ENCODE measurements around the gene ERGIC1. TPM values are rescaled to one million over a fixed set of nuclear protein-coding genes. Genes with fewer than 3 reads are reported as not detected.

ERGIC1 gene
- total RNA-seq, 4 donors from 2014 or later: 60.9 to 123 (median 99.3) TPM

- H3K36me3 ChIP-seq: peaks cover 0 to 59% (median 0%) of the 10 kb centered on the region in 3 donors
- no peak for DNase-seq (ENCODE audit: low spot score in 2 of 2)
- no peak for TF ChIP-seq CTCF (IDR thresholded peaks at IDR 0.05)
- TF ChIP-seq EP300 (IDR thresholded peaks at IDR 0.05): no peak
- TF ChIP-seq POLR2A (IDR thresholded peaks at IDR 0.05): no peak
- H3K27ac ChIP-seq: no peak overlapping the region
- H3K27me3 ChIP-seq: no peaks in the 10 kb centered on the region
- WGBS, 2 donors: 92 to 93% methylated on average over 8 of the region's 8 CpGs
- H3K9me3 ChIP-seq: no peaks in the 10 kb centered on the region
- peaks cover 0 to 30% (median 3%) of the 10 kb centered on the region in 4 donors for H3K4me1 ChIP-seq
- no peak overlapping the region for H3K4me3 ChIP-seq
Measured at GRCh38 chr5:172990776-172991175, 156.7 kb downstream of the ERGIC1 start.

- H3K27me3 ChIP-seq: no peaks in the 10 kb centered on the region
- H3K4me1 ChIP-seq: peaks cover 0 to 14% (median 4%) of the 10 kb centered on the region in 4 donors
- peaks cover 0 to 53% (median 0%) of the 10 kb centered on the region in 3 donors for H3K36me3 ChIP-seq
- WGBS, 2 donors: 89 to 100% methylated on average over 2 of the region's 2 CpGs
- no peak for TF ChIP-seq EP300 (IDR thresholded peaks at IDR 0.05)
- no peak for TF ChIP-seq POLR2A (IDR thresholded peaks at IDR 0.05)
- no peak for TF ChIP-seq CTCF (IDR thresholded peaks at IDR 0.05)
- H3K27ac ChIP-seq: no peak overlapping the region
- H3K9me3 ChIP-seq: no peaks in the 10 kb centered on the region
- H3K4me3 ChIP-seq: no peak overlapping the region
- no peak for DNase-seq (ENCODE audit: low spot score in 2 of 2)
Measured at GRCh38 chr5:172994405-172994804, 160.4 kb downstream of the ERGIC1 start.

GRCh38 chr5:172999372-172999973, 165.4 kb downstream of the ERGIC1 start:
- H3K27ac ChIP-seq: peak overlapping the region; percentile 39 to 88 (median 77)
- peaks cover 0 to 53% (median 26%) of the 10 kb centered on the region in 4 donors for H3K4me1 ChIP-seq
- TF ChIP-seq POLR2A (IDR thresholded peaks at IDR 0.05) (no peak), CTCF (IDR thresholded peaks at IDR 0.05) (no peak), EP300 (IDR thresholded peaks at IDR 0.05) (peak; percentile 37 to 71)
- H3K4me3 ChIP-seq: no peak overlapping the region
- no peaks in the 10 kb centered on the region for H3K9me3 ChIP-seq
- DNase-seq (ENCODE audit: low spot score in 2 of 2): no peak
- peaks cover 0 to 30% (median 0%) of the 10 kb centered on the region in 3 donors for H3K36me3 ChIP-seq
- WGBS, 2 donors: 68 to 71% methylated on average over 3 of the region's 3 CpGs
- no peaks in the 10 kb centered on the region for H3K27me3 ChIP-seq

- Histone ChIP-seq H3K4me1 (peaks cover 0 to 58% (median 26%) of the 10 kb centered on the region in 4 donors), H3K9me3 (no peaks in the 10 kb centered on the region), H3K27ac (peak overlapping the region; percentile 39 to 88 (median 77)), H3K27me3 (no peaks in the 10 kb centered on the region), H3K36me3 (peaks cover 0 to 27% (median 0%) of the 10 kb centered on the region in 3 donors), H3K4me3 (no peak overlapping the region)
- DNase-seq (ENCODE audit: low spot score in 2 of 2): no peak
- WGBS, 2 donors: 27 to 30% methylated on average over 1 of the region's 1 CpG
- TF ChIP-seq CTCF (IDR thresholded peaks at IDR 0.05) (no peak), EP300 (IDR thresholded peaks at IDR 0.05) (peak; percentile 7 to 26)
Measured at GRCh38 chr5:172999974-173000373, 165.9 kb downstream of the ERGIC1 start.

GRCh38 chr5:173001229-173001841, 167.3 kb downstream of the ERGIC1 start:
- H3K4me3 ChIP-seq: no peak overlapping the region
- TF ChIP-seq POLR2A (IDR thresholded peaks at IDR 0.05) (no peak), EP300 (IDR thresholded peaks at IDR 0.05) (no peak), CTCF (IDR thresholded peaks at IDR 0.05) (no peak)
- peaks cover 0 to 62% (median 26%) of the 10 kb centered on the region in 4 donors for H3K4me1 ChIP-seq
- H3K9me3 ChIP-seq: no peaks in the 10 kb centered on the region
- no peaks in the 10 kb centered on the region for H3K27me3 ChIP-seq
- peaks cover 0 to 13% (median 0%) of the 10 kb centered on the region in 3 donors for H3K36me3 ChIP-seq
- peak overlapping the region in 3 of 4 donors; percentile 71 to 88 (median 83) for H3K27ac ChIP-seq
- 85 to 87% methylated on average over 9 of the region's 9 CpGs for WGBS, 2 donors
- DNase-seq (ENCODE audit: low spot score in 2 of 2): no peak

Measured in tibial nerve (tissue), 4 donors.